T1000 (cell line): Measurements from ENCODE around the gene ZNF69.
"Not testable (repeated sequence)": the region's sequence is repeated elsewhere in the genome, so short reads cannot be mapped to it uniquely, and the experiment has no call there.

Source experiments
- DNase-seq: peaks from one replicate; lab custom pipeline; 2025; ENCODE audit warnings: mixed read lengths; lab: John Stamatoyannopoulos, UW

ZNF69 gene

GRCh38 chr19:11887611-11888531 is at the start of gene ZNF69:
Gene ZNF69, plus strand, starts transcription at chr19:11887782. Its CDS starts 142 bp downstream, at chr19:11887924.
- DNase-seq: peak; percentile 69

GRCh38 chr19:11843722-11844121 is 43.9 kb upstream of the ZNF69 start:
- DNase-seq: no peak

- not testable (repeated sequence) for DNase-seq
These were observed 40.0 kb upstream of the ZNF69 start for GRCh38 chr19:11847615-11848014.

- no peak for DNase-seq
These were observed 39.4 kb upstream of the ZNF69 start for GRCh38 chr19:11848200-11848593.

- DNase-seq: peak; percentile 64
These were observed 38.8 kb upstream of the ZNF69 start, which contains the start of gene ZNF439 for GRCh38 chr19:11848594-11849469. Gene ZNF439, plus strand, starts transcription at chr19:11848726. Its CDS starts 142 bp downstream, at chr19:11848868.

- not testable (repeated sequence) for DNase-seq
These were observed 37.3 kb upstream of the ZNF69 start for GRCh38 chr19:11850289-11850688.

GRCh38 chr19:11853358-11853757 is 34.2 kb upstream of the ZNF69 start:
- DNase-seq: no peak

DNA sequence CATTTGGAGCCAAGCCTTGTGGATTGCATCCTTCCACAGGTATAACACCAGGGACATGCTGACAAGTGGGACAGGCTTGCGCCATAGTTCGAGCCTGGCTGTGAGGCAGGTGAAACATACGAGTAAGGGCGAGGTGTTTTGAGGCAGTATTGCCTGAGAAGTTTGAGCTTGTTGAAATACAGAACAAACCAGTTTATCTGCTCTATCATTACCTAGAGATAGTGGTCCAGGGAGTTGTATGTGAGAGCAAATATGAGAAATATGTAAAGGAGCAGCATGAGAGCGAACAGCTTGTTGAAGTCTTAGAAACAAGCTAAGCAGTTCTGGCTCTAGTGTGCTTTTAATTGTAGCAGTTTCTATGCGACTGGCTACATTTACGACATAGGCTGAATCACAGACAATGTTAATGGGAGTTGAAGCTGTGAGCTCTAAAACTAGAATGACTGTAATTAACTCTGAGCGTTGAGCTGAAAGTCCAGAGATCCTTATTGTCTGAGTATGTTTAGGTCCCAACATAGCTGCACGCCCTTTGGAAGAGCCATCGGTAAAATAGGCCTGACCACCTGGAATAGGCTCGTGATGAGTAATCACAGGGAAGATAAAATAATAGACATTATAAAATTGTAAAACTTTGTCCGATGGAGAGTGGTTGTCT is 30.9 kb upstream of the ZNF69 start:
- DNase-seq: no peak

DNA sequence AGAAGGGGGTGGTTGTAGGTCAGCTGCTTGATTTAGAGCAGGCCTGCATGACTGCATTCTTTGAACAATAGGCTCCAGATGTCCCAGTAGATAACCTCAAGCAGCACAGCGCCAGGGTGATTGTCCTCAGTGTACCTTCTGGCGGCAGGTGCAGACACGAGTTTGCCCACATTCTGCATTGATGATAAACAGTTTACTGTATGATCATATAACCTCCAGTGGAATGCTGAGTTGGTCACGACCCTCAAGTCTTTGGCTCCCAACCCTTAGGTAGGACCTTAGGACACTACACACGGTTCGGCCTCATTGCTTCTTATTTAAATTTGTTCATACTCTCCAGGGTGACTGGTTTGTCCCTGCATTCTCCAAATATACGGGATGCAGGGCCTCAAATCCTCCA is 26.9 kb upstream of the ZNF69 start:
- DNase-seq: no peak

- DNase-seq: no peak
These were observed 26.3 kb upstream of the ZNF69 start for GRCh38 chr19:11861301-11861700.

GRCh38 chr19:11867766-11868165 is 19.8 kb upstream of the ZNF69 start:
- not testable (repeated sequence) for DNase-seq

GRCh38 chr19:11868188-11868587 is 19.4 kb upstream of the ZNF69 start:
- DNase-seq: no peak

- no peak for DNase-seq
These were observed 15.0 kb upstream of the ZNF69 start for GRCh38 chr19:11872624-11873023.

- DNase-seq: no peak
These were observed 13.8 kb upstream of the ZNF69 start for GRCh38 chr19:11873762-11874161.

DNA sequence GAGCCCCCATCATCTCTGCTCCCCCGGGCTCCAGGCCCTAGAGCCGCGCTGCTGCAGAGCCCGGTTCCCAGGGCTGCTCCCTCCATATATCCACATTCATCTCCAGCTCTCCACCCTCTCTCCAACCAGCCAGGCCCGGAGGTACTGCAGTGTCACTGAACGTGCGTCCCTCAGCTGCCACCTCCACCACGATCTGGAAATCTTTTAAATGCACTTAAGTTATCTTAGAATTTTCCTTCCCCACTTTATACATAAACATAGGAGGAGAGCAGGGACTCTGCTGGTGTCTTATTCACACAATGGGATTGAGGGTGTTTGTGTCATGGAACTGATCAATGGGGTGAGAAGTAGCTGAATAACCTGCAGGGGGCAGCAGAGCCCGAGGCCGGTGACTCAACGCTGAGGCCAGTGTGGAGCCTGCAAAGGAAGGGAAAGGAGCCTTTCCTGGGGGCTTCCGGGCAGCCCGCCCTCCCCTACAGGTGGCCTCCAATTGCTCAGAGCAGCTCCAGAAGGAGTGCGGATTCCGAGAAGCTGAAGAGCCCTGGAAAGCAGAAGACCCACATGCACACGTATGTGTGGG is 7.8 kb upstream of the ZNF69 start:
- DNase-seq: not testable (repeated sequence)

DNA sequence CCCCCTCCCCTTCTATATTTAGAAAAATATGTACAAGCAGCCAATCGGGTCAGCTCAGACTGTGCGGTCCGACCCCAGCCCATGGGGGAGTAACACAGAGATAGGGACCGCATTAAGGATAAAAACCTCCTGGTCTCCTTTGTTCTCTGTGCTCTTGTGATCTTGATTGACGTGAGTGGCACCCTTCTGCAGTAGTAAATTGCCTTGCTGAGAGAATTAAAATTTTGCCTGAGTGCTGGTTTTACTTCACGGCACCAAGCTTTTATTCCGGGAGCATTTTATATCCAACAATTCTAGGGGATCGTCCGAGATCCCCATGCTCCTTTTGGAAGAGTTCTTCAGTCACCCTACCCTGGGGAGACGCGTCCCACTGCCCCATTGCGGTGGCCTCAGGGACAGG is 7.0 kb upstream of the ZNF69 start:
- DNase-seq: no peak

GRCh38 chr19:11881151-11881800 is 6.3 kb upstream of the ZNF69 start:
- DNase-seq: peak; percentile 36

- no peak for DNase-seq
These were observed 5.0 kb upstream of the ZNF69 start for GRCh38 chr19:11882606-11883005.

DNA sequence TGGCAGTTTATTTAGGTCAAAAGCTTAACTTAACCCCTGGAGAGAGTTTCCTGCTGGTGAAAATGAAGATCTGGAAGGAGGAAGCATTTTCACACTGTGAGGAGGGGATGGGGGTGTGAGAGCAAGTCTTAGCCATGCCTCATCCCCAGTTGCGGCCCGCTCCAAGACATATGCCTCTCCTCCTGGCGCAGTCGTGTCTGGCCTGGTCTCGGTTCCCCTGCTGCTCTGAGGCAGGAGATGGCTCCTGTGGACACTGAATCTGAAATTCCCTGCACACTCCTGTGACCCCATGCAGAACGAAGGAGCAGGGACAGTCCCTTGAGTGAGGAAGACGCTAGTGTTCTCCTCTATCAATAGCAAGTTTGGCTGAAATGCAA is 360 bp upstream of the ZNF69 start:
- DNase-seq: no peak

GRCh38 chr19:11889901-11890300 is 2.3 kb downstream of the ZNF69 start:
- not testable (repeated sequence) for DNase-seq

GRCh38 chr19:11890634-11891033 is 3.1 kb downstream of the ZNF69 start:
- no peak for DNase-seq
